Stimulated activated CD8-positive, alpha-beta memory T cell treated with anti-CD3 and anti-CD28 coated beads, Interleukin-15, amount 100 ng/mL, for 24 hours (primary cell): ENCODE data around the gene TCEA3.

Source experiments
- DNase-seq: peaks from one replicate; pipeline ENCODE4 v3.0.0-alpha.2; 2020; ENCODE audit warnings: low read depth

Gene TCEA3

DNA sequence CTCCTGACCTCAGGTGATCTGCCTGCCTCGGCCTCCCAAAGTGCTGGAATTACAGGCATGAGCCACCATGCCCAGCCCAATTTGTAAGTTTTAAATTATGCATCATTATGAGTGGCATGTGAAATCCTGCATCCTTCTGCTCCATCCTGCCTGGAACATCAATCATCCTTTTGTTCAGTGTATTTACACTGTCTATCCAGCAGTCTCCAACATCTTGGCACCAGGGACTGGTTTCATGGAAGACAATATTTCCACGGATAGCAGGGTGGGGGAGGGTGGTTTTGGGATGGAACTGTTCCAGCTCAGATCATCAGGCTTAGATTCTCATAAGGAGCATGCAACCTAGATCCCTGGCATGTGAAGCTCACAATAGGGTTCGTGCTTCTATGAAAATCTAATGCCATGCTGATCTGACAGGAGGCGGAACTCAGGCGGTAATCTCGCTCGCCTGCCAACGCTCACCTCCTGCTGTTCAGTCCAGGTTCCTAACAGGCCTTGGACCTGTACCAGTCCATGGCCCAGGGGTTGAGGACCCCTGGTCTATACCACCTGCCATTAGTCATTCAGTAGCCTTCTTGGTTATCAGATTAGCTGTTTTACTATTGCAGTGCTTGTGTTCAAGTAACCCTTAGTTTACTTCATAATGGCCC is 22.2 kb upstream of the TCEA3 start:
- DNase-seq = no peak

DNA sequence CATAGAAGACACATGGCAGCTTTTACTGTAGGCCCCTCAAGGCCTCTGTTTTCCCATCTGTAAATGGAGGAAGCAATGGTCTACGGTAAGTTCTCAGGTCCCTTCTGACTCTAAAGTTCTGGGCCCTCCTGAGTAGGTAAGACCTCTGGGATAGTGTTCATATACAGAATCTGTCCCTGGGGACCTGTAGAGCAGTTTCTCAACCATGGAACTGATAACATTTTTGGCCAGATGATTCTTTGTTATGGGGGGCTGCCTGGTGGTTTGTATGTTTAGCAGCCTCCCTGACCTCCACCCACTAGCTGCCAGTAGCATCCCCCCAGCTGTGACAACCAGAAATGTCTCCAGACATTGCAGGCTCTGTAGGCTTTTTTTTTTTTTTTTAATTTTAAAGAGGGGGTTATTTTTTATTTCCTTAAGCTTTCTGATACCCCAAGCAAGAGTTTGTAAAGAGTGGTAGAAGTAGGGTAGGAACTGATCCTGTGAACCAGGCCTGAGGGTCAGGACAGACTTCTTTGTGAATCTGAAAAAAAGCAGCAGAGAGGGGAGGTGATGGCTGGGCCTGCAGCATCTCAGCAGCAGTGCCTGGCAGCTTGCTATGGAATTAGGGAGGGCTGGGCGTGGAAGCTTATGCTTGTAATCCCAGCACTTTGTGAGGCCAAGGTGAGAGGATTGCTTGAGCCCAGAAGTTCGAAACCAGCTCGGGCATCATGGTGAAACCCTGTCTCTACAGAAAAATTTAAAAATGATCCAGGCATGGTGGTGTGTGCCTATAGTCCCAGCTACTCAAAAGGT is 20.2 kb upstream of the TCEA3 start:
- no peak for DNase-seq

DNA sequence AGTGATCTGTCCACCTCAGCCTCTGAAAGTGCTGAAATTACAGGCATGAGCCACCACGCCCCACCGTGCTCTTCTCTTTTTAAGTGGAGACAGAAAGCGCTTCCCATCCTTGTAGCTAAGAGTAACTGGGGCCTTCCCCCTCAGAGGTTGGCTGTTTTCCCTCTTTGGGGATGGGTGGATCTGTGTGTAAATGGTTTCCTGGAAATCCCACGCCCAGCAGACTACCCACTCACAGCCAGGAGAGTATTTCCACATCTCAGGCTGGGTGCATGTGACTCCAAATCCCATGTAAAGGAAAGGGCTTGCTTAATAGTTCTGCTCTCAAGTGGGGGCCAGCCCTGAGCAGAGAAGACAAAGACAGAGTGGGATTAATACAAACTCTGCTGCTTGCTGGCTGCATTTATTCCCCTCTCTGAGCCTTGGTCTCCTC is 19.6 kb upstream of the TCEA3 start:
- DNase-seq = no peak

DNA sequence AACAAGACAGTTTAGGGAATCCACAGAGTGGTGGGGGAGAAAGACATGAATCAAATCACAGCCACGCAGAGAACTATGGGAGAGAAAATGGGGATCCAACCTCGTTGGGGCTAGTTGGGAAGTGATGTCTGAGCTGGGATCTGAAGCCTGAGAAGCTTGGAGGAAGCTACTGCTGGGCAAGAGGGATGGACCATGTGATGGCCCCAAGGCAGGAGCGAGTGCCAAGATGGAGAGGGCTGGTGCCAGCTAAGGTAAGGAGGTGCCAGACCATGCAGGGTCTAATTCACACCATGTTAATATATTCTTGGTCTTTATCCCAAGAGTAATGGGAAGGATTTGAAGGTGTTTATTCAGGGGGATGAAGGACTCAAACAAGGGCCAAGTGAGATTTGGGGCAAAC is 18.2 kb upstream of the TCEA3 start:
- no peak for DNase-seq

DNA sequence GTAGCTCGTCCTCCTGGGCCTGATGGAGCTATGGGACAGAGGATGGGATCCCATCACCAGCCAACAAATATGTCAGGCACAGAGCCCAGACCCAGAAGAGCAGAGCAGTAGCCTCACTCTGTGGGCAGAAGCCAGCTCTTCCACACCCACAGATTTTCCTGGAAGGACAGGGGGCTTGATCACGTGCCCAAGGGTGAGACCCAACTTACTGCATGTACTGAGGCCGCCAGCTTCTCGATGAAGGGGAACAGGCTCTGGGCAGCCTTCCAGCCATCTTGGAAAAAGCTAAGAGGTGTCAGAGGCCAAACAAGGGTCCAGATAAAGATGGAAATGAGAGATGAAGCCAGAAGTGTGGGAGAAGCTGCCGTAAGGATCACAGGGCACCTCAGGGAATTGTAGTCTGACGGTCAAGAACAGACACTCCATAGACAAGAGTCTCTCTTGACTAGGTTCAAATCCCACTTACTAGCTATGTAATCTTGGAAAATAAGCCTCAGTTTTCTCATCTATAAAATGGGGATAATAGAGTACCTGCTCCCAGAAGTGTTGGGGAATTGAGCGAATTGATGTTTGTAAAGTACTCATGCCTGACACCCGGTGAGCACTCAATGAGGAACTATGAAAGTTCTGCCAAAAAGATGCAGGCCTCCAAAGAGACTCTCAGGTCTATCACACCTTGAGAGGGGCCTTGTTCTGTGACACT is 17.0 kb upstream of the TCEA3 start:
- DNase-seq = no peak

DNA sequence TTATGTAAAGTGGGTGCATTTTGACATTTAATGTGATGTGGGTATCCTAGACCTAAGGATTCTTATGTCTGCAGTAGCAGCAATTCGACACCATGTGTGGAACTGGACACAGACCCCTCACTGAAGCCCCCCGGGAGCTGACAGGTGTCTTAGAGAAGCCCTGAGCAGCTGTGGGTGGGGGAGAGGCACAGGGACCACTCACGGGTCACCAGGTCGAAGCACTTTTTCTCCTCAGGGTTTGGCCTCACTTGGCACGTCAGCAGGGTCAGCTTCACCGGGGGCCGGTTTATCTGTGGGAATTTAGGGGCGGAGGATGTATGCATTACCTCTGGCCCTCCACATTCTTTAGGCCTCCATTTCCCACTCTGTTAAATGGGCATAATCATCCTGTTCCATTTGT is 14.0 kb upstream of the TCEA3 start:
- no peak for DNase-seq

DNA sequence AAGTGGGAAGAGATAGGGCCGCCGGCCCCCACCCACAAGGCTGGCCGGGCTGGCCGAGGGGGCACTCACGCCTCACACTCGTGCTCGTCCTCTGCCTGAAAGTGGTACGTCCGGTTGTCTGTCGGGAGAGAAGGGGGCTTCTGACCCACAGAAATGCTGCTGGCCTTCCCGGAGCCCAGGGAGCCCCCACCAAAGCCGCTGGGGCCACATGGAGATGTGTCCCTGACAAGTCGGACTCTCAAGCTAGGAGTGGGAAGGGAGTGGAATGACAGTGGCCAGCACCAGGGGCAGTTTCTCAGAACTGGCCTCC is 12.8 kb upstream of the TCEA3 start:
- no peak for DNase-seq

DNA sequence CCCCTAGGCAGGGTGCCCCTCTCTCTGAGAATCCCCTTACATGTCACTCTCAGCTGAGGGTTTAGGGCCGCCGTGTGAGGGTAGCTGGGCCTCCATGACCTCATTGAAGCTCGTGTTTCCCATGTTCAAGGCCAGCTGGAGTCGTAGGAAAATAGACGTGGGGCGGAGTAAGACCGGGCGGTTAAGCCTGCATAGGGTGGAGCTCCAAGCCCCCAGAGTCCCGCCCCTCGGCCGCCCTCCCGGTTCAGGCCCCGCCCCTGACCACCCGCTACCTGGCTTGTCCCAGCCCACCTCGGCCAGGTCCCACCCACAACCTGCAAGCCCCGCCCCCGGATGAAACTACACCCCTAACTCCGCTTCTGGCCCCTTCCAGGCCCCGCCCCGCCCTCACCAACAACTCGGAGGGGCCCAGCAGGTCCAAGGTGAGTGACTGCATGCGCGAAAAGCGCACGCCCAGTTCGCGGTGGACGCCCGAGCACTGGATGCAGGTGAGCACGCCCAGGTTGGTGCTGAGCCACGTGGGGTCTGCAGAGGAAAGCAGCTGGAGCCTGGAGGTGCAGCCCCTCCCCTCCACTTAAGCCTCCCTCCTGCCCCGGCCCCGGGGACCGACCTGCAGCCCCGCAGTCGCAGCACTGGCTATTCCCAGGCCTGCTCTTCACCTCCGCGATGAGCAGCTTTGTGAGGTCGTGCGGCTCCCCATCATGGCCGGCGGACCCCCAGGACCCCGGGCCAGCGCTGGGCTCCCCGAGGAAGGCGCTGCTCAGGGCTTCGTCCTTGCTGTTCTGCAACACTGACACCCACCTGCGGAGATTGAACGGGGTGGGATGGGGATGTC is 12.2 kb upstream of the TCEA3 start:
- no peak for DNase-seq

DNA sequence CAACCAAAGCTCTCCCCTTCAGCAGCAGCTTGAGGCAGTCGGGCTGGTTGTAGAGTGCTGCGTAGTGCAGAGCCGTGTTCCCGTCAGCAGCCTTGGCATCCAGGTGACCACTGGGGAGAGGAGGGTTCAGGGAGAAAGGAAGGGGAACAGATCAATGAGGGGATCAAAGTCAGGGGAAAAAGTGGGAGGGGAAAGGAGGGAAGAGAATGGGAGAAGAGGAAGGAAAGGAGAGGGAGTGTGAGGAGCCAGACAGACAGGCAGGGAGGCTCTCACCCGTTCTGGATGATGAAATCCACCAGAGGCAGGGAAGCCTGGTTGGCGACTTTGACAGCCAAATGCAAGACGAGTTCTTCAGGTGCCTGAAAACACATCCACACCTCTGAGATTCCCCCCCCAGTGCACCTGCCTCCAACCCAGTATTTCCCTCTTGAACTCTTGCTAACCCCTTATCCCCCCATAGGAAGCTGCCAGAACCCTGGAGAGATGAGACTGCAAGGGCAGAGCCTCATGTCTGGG is 9.8 kb upstream of the TCEA3 start:
- DNase-seq = no peak

DNA sequence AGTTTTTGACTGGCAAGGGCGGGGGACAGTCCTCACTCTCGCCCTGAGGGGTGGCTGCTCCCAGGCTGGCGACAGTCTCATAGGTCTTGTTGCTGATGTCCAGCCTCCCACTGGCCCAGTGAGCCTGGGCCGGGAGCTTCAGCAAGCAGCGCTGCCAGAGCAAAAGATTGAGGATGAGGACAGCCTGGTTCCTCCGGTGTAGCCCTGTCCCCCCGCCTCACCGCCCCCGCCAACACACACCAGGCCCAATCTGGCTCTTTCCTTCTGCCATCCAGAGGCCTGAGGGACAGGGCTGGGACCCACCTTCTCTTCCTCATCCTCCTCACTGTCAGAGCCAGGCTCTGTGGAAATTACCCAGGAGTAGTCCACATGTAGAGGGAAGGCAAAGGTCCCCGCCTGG is 8.6 kb upstream of the TCEA3 start:
- no peak for DNase-seq

DNA sequence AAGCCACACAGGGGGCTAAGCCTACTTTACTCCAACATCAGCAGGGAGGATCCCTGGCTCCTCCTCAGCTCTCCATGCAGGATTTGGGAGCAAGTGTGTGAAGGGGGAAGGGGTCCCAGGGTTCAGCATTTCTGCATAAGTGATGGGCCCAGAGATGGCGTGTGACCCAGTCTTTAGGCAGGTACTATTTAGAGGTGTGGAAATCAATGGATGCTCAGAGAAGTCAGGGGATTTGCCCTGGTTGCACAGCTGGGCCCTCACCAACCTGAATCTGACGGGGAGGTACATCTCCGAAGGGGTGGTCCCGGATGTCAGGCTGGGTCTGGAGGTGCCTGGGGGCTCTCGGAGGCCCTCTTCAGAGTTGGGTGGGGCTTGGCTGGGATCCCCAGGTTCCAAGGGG is 6.9 kb upstream of the TCEA3 start:
- no peak for DNase-seq

DNA sequence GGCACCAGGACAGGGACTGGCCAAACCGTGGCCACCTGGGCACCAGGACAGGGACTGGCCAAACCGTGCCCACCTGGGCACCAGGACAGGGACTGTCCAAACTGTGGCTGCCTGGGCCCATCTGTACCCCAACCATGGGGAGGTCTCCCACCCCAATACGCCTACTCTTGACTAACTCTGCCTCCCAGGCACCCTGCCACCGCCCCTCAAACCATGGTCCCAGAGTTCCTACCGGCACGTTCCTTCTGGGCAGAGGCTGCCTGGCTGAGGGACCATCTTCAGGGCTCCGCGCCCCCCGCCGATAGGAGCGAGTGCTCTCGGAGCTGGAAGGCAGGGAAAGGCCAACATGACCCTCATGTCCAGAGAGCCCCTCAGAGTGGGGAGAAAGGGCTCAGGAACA is 6.3 kb upstream of the TCEA3 start:
- DNase-seq = no peak

DNA sequence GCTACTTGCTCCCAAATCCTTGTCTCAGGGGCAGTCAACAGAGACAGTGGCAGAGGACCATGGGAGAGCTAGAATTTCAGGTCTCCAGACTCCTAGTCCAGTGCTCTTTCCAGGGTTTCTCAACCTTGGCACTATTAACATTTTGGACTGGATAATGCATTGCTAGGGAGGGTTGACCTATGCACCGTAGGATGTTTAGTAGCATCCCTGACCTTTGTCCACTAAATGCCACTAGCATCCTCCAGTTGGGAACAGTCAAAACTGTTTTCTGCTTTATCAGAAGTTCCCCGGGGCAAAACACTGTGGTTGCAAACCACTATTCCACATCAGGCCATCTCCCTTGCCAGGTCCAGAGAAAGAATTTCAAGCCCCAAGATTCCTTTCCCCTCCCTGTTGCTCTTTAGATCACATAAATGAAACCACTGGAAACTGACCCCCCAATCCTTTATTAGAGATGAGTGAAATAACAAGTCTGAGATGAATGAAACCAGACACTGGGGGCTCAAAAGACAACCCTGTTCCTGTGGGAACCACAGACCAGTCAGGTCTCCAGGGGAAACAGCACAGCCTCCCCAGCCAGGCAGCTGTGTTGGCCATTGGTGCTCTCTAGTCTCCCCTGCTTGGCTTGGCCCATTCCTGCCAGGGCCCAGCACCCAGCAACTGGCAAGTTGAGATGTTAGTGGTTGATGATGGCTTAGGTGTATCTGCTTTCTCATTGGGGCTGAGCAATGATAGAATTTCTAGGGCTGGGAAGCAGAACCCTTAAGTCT is 3.8 kb upstream of the TCEA3 start:
- no peak for DNase-seq

DNA sequence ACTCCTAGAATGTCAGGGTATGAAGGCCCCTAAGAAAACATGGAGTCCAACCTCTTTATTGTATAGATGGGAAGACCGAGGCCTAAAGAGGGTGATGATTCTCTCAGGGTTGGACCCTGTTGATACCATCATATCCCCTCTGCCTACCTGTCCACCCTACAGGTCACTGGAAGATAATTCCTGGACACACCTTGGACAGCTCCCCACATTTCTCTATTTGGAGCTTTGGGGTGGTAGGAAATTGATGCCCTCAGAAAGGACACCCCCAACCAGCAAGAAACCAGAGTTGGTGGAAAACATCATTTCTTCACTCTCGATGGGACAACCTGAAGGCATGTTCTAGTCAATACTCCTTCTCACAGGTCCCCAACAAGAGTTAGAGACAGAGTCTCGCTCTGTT is 3.0 kb upstream of the TCEA3 start:
- no peak for DNase-seq

DNA sequence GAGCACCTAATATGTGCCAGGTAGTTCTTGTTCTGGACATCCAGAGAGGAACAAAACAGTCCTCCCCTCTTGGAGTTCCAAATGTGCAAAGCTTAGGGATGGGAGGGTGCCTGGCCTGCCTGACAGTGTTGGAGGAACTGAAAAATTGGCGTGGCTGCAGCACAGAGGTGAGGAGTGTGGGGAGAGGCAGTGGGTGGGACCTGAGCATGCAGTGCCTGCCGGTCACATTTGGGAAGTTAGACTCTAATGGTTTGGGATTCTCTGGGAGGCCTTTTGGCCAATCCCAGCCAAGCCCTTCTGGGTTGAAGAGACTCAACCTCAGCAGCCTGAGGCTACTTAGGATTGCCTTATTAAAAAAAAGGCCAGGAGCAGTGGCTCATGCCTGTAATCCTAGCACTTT is 2.3 kb upstream of the TCEA3 start:
- DNase-seq = no peak

DNA sequence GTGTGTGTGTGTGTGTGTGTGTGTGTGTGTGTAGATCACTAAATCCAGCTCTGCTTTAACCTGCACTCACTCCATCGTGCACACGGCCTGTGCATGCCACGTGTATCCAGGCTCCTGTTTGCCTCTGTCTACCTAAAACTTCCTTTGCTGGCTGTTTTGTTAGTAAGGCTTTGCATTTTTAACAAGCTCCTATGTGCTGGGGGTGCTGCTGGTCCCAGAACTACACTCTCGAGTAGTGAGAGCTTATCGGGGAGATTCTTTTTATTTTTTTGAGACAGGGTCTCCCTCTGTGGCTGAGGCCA is 596 bp upstream of the TCEA3 start:
- no peak for DNase-seq

DNA sequence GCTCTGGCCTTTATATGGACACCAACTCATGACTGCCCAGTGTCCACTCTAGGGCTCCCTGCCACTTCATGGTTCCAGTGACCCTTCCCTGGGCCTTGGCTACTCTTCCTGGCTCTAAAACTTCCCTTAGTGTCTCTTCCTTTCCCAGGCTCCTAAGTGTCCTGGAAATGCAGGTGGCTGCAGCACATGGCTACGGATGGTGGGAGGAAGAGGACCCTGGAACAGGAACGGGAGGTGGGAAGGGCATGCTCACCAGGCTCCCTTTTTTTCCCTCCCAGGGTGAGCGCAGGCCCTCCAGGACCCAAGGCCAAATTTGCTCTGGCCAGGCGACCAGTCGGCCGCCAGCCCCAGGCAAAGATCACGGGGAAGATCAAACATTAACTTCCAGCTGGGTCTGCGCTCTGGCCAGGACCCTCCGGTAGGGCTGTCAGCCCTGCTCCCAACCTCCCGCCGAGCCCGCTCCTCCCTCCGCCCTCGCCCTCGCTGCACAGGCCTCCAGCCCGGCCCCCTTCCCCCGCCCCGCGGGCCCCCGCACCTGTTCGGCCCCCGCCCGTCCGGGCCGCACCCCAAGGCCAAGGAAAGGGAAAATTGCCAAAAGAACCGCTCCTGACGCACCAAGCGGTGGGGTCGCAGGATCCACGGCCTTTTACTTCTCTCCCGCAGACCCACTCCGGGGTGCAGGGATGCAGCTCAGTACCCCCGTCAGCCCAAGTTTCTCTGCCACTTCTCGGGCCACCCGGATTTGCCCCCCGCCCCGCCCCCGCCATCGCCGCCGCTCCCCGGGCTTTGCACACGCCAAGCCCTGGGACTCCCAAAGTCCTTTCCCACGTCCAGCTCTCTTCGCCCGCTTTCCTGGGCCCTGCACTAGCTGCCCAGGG is 894 bp downstream of the TCEA3 start:
- DNase-seq = no peak

DNA sequence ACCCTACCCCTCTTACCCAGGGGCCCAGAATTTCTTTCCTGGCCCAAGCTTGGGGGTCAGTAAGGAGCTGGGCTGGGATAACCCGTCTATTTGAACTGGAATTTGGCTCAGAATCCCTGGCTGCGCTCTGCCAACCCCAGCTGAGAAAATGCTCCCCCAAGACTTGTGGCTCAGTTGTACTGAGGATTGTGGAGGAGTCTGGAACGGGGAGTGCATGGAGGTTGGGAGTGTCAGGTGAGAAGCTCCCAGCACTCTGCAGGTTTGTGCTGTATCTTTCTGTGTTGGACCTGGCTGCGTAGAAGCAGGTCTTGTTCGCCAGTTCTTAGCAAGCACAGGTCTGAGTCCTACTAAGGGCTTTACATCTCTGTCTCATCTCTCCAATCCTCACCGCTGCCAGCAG is 1.6 kb downstream of the TCEA3 start:
- DNase-seq = no peak

DNA sequence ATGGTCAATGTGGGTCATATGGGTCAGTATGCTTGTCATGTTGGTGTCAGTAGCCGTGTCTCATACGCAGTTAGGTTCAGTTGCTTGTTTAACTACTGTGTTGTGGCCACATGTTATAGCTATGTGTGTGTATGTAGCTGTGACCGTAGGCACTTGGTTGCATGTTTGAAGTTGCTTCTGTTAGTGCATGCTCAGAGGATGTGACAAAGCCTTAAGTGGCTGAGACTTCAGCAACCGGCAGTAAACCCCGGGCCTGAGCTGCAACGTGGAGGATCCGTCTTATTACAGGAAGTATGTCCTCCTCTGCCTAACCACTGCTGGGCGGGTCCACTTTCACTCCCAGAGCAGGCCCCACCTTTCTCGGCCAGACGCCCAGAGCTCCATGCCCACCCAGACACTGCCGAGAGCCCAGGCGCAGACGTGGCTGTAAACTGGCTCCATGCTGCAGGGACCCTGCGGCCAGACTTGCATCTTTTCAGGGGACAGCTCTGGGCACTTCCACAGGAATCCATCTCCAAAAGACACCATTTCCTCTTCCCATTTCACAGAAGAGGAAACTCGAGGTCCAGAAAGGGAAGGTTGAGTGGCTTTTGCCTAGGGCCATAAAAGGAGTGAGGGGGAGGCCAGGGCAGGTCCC is 2.2 kb downstream of the TCEA3 start:
- no peak for DNase-seq

DNA sequence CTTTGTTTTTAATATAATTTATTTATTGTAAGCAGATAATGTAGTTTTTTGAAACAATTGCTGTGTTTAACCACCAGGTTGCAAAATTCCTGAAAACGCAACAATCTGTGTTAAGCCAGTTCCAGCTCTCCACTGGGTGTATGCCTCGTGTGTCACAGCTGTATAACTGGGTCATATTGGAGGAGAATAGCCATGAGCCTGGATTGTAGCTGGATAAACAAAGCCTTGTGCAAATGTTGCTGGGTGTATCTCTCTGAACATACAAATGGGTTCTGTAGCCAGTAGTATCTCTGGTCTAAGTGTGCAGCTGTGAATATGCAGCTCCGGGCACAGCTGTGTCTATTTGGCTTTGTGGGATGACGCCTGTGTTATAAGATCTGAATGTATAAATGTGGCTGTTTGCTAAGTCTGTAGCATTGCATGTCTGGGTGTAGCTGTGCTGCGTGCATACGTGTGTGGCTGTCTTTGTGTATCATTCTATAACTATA is 2.8 kb downstream of the TCEA3 start:
- DNase-seq = no peak
